ENCODE measurements around the gene PGF.

- TF ChIP-seq CTCF (IDR thresholded peaks at IDR 0.05) (no peak), POLR2AphosphoS5 (IDR thresholded peaks at IDR 0.05; ENCODE audit: insufficient read depth in 1 of 2, low read depth in 1 of 2) (no peak)
Measured at GRCh38 chr14:74947353-74948227, 7.8 kb downstream of the PGF start.

All from vagina (tissue), 2 donors.